Activated T-helper 17 cell treated with anti-CD3 and anti-CD28 coated beads, Interleukin-2, amount 50 U/mL, for 72 hours (primary cell): ENCODE data around the gene TBC1D25. TPM values are rescaled to one million over a fixed set of nuclear protein-coding genes. Genes with fewer than 3 reads are reported as not detected.

Experiments used
- ATAC-seq: fragments of 150-1000 bp; cut with Tn5 transposase; replicated peaks from 2 replicates; pipeline ENCODE4 v1.10.0; 2021; ENCODE audit warnings: mild to moderate bottlenecking, moderate library complexity
- H3K27ac Mint-ChIP-seq: one replicate; pipeline ENCODE4 v1.8.0; 2022; ENCODE audit warnings: mixed read lengths
- H3K27me3 Mint-ChIP-seq: one replicate; pipeline ENCODE4 v1.8.0; 2022; ENCODE audit warnings: mixed read lengths
- H3K36me3 Mint-ChIP-seq: one replicate; pipeline ENCODE4 v1.8.0; 2022; ENCODE audit warnings: low read depth, mild to moderate bottlenecking, mixed read lengths
- H3K4me1 Mint-ChIP-seq: one replicate; pipeline ENCODE4 v1.8.0; 2022; ENCODE audit warnings: mixed read lengths
- H3K4me3 Mint-ChIP-seq: one replicate; pipeline ENCODE4 v1.8.0; 2022; ENCODE audit warnings: mild to moderate bottlenecking, mixed read lengths
- H3K9me3 Mint-ChIP-seq: one replicate; pipeline ENCODE4 v1.8.0; 2022; ENCODE audit warnings: mixed read lengths
- total RNA-seq, 2 donors: library from RNA; stranded (reverse); gene quantifications; one replicate each; pipeline ENCODE4 v1.2.3, GENCODE V29; 2022

Gene TBC1D25
- total RNA-seq, 2 donors from 2014 or later = 19.4 to 25.4 TPM

DNA sequence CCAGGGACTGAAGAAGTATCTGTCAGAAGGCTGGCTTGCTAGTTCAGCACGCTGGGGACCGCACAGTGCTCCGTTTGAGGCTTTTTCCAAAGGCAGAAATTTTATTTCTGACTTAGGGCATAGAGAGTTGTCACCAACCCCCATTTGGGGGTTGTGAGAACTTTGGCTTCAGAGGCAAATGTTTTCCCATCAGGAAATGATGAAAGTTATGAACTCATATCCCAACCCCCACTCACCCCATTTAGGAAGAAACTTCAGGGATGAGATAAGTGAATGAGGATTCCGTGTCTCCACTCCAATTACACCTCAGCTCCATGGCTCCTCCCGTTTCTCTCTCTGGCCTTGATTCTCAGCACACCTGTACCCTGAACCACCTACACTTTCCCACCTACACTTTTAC, 53.5 kb downstream of the TBC1D25 start:
- no peak overlapping the region for H3K27ac Mint-ChIP-seq

DNA sequence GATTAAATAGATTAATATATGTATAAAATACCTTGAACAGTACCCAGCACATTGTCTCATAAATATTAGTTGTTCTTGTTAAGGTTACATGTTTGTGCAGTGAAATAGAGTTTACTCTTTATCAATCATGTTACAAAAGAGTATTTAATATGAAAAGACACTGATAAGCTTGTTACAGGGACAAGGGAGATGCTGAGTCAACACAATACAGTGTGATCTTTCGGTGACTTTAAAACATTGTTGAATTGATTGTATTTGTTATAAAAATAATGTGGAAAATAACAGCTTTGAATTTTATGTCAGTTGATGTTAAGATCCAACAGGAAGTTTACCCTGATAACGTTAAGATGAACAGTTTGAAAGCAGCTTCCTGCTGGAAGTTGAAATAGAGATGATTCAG, 56.4 kb downstream of the TBC1D25 start:
- H3K27ac Mint-ChIP-seq = no peak overlapping the region
- H3K27me3 Mint-ChIP-seq = no peaks in the 10 kb centered on the region
- peaks cover 18% of the 10 kb centered on the region for H3K36me3 Mint-ChIP-seq
- no peak overlapping the region for H3K4me3 Mint-ChIP-seq
- no peak for ATAC-seq
- no peaks in the 10 kb centered on the region for H3K9me3 Mint-ChIP-seq
- H3K4me1 Mint-ChIP-seq = peaks cover 4% of the 10 kb centered on the region

More for the DNA sequence above, 53.5 kb downstream of the TBC1D25 start:
- Mint-ChIP-seq H3K4me3 (no peak overlapping the region), H3K36me3 (peaks cover 8% of the 10 kb centered on the region), H3K4me1 (peaks cover 4% of the 10 kb centered on the region), H3K9me3 (no peaks in the 10 kb centered on the region), H3K27me3 (no peaks in the 10 kb centered on the region)
- no peak for ATAC-seq

DNA sequence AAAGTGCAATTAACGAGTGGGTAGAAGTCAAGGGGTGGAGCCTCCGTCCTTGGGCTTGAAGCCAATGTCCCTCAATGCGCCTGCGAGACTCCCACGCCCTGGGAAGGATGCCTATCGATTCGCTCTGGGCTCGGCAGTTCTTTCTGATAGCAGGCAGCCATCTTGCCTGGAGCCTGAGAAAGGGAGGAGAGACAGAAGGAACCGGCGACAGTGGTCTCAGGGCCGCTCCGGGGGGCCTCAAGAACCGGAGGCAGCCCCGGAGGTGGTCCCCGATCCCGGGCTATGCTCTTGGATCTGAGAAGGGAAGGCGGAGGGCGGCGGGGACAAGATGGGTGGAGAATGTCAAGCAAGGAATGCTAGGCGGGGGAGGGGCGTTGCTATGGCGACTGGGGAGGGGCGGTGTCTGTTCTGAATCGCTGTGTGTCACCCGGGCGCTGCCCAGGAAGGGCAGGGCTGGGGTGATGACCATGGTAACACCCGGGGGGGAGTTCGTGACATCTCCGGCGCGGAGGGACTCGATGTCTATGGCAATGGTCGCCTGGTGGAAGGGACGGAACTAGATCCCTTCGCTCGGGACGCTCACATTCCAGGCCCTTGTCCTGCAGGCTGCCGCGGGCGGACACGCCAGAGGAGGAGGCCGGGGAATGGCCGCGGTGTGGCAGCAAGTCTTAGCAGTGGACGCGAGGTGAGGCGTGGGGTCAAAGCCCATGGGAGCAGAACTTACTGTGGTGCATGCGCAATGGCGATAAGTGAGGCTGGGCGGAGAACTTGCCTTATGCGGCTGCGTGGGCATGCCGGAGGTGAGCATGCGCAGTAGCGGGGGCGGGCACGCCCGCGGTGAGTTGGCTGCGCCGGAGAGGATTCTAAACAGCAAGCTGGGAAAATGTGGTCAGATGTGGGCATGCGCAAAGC, 58.1 kb downstream of the TBC1D25 start, which contains the start of gene WDR13:
WDR13 (plus strand) TSS at position 140 of the 912 bp plus-strand sequence; CDS start at position 645, 505 bp downstream.
- ATAC-seq = peak; percentile 94
- peaks cover 26% of the 10 kb centered on the region for H3K36me3 Mint-ChIP-seq
- peak within 1 kb of the TSS; percentile 93 for H3K4me3 Mint-ChIP-seq
- no peaks in the 10 kb centered on the region for H3K27me3 Mint-ChIP-seq
- peak within 1 kb of the TSS; percentile 98 for H3K27ac Mint-ChIP-seq
- H3K4me1 Mint-ChIP-seq = peaks cover 4% of the 10 kb centered on the region
- no peaks in the 10 kb centered on the region for H3K9me3 Mint-ChIP-seq

- peaks cover 36% of the 10 kb centered on the region for H3K36me3 Mint-ChIP-seq
- peaks cover 4% of the 10 kb centered on the region for H3K4me1 Mint-ChIP-seq
- no peaks in the 10 kb centered on the region for H3K27me3 Mint-ChIP-seq
- H3K9me3 Mint-ChIP-seq = no peaks in the 10 kb centered on the region
- peak overlapping the region; percentile 98 for H3K27ac Mint-ChIP-seq
- H3K4me3 Mint-ChIP-seq = peak overlapping the region; percentile 93
- no peak for ATAC-seq
Measured at GRCh38 chrX:48598614-48599013, 59.1 kb downstream of the TBC1D25 start.

- Mint-ChIP-seq H3K36me3 (peaks cover 42% of the 10 kb centered on the region), H3K27me3 (no peaks in the 10 kb centered on the region), H3K27ac (no peak overlapping the region), H3K4me3 (no peak overlapping the region), H3K4me1 (peaks cover 4% of the 10 kb centered on the region), H3K9me3 (no peaks in the 10 kb centered on the region)
- ATAC-seq = no peak
Measured at GRCh38 chrX:48599341-48599740, 59.8 kb downstream of the TBC1D25 start.

DNA sequence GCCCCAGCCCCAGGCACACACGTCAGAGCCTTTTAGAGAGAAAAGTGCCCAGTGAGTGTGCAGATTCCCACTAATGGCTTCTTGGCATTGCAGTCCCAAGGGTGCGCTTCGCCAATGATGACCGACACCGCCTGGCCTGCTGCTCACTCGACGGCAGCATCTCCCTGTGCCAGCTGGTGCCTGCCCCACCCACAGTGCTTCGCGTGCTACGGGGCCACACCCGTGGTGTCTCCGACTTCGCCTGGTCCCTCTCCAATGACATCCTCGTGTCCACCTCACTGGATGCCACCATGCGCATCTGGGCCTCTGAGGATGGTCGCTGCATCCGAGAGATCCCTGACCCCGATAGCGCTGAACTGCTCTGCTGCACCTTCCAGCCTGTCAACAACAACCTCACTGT, 60.7 kb downstream of the TBC1D25 start:
- Mint-ChIP-seq H3K36me3 (peaks cover 46% of the 10 kb centered on the region), H3K9me3 (no peaks in the 10 kb centered on the region), H3K27ac (no peak overlapping the region), H3K27me3 (no peaks in the 10 kb centered on the region), H3K4me3 (no peak overlapping the region), H3K4me1 (peaks cover 4% of the 10 kb centered on the region)
- ATAC-seq = no peak

DNA sequence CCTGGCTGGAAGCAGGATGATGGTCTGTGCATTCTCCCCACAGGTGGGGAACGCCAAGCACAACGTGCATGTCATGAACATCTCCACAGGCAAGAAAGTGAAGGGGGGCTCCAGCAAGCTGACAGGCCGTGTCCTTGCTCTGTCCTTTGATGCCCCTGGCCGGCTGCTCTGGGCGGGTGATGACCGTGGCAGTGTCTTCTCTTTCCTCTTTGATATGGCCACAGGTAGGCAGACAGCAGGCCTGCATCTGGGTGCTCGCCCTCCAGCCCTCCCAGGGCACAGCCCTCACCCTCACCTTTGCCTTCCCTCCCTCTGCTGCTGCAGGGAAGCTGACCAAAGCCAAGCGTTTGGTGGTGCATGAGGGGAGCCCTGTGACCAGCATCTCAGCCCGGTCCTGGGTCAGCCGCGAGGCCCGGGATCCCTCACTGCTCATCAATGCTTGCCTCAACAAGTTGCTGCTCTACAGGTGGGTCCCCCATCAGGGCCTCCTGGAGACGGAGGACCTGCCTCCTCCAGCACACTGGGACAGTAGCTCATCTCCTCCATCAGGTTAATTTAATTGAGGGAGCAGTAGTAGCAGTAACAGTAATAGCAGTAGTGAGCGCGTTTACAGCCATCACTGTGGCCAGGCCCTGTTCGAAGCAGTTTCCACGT, 62.4 kb downstream of the TBC1D25 start:
- no peaks in the 10 kb centered on the region for H3K9me3 Mint-ChIP-seq
- H3K27ac Mint-ChIP-seq = no peak overlapping the region
- ATAC-seq = no peak
- no peak overlapping the region for H3K4me3 Mint-ChIP-seq
- H3K27me3 Mint-ChIP-seq = no peaks in the 10 kb centered on the region
- H3K4me1 Mint-ChIP-seq = peaks cover 4% of the 10 kb centered on the region
- peaks cover 46% of the 10 kb centered on the region for H3K36me3 Mint-ChIP-seq

DNA sequence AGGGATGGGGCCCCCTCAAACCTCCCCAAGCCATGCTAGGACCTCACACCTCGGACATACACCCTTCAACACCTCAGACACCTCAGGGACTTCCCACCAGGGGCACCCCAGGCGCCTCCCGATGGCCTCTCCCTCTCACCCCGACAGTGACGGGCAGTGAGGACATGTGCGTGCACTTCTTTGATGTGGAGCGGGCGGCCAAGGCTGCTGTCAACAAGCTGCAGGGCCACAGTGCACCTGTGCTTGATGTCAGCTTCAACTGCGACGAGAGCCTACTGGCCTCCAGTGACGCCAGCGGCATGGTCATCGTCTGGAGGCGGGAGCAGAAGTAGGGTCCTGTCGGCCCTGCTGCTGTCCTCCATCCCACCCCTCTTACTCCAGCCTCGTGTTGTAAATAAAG, 65.2 kb downstream of the TBC1D25 start:
- no peak overlapping the region for H3K27ac Mint-ChIP-seq
- no peak overlapping the region for H3K4me3 Mint-ChIP-seq
- no peak for ATAC-seq
- H3K4me1 Mint-ChIP-seq = no peaks in the 10 kb centered on the region
- H3K27me3 Mint-ChIP-seq = no peaks in the 10 kb centered on the region
- peaks cover 28% of the 10 kb centered on the region for H3K36me3 Mint-ChIP-seq
- H3K9me3 Mint-ChIP-seq = no peaks in the 10 kb centered on the region

- Mint-ChIP-seq H3K36me3 (peaks cover 28% of the 10 kb centered on the region), H3K4me3 (no peak overlapping the region), H3K27me3 (no peaks in the 10 kb centered on the region), H3K4me1 (no peaks in the 10 kb centered on the region), H3K27ac (no peak overlapping the region), H3K9me3 (no peaks in the 10 kb centered on the region)
- ATAC-seq = no peak
Measured at GRCh38 chrX:48606091-48606490, 66.6 kb downstream of the TBC1D25 start.

GRCh38 chrX:48611703-48612102, 72.2 kb downstream of the TBC1D25 start:
- no peak overlapping the region for H3K27ac Mint-ChIP-seq
- no peaks in the 10 kb centered on the region for H3K4me1 Mint-ChIP-seq
- ATAC-seq = no peak
- no peaks in the 10 kb centered on the region for H3K36me3 Mint-ChIP-seq
- H3K27me3 Mint-ChIP-seq = no peaks in the 10 kb centered on the region
- H3K9me3 Mint-ChIP-seq = no peaks in the 10 kb centered on the region
- H3K4me3 Mint-ChIP-seq = no peak overlapping the region

Other genes with a start within 250 kb of the TBC1D25 start
- not detected for gene SSX3, start 183.0 kb upstream of the TBC1D25 start, total RNA-seq
- not detected for gene SSX4, start 156.2 kb upstream of the TBC1D25 start, total RNA-seq
- not detected for gene SSX4B, start 127.8 kb upstream of the TBC1D25 start, total RNA-seq
- 100 to 1,000 TPM; 130 to 170 TPM for gene SLC38A5, start 69.5 kb upstream of the TBC1D25 start, total RNA-seq
- 10 to 100 TPM; 59.8 to 93.5 TPM for gene FTSJ1, start 63.5 kb upstream of the TBC1D25 start, total RNA-seq
- gene PORCN, start 30.7 kb upstream of the TBC1D25 start, total RNA-seq = 1 to 10 TPM; 8.9 to 9.4 TPM
- gene EBP, start 17.9 kb upstream of the TBC1D25 start, total RNA-seq = 100 to 1,000 TPM; 104 to 213 TPM
- 100 to 1,000 TPM; 176 to 335 TPM for gene RBM3, start 34.8 kb downstream of the TBC1D25 start, total RNA-seq
- 10 to 100 TPM; 45.6 to 74.0 TPM for gene WDR13, start 57.8 kb downstream of the TBC1D25 start, total RNA-seq
- 100 to 1,000 TPM in 1 of 2 donors, 10 to 100 TPM in 1; 96.8 to 102 TPM for gene WAS, start 144.1 kb downstream of the TBC1D25 start, total RNA-seq
- 10 to 100 TPM; 24.2 to 30.5 TPM for gene SUV39H1, start 157.0 kb downstream of the TBC1D25 start, total RNA-seq
- gene GLOD5, start 222.0 kb downstream of the TBC1D25 start, total RNA-seq = not detected
- not detected for gene GATA1, start 246.9 kb downstream of the TBC1D25 start, total RNA-seq